HUDEP-2 (cell line): ENCODE measurements around the gene PPP2R5C.

Experiments
- DNase-seq, 76 experiments: peaks; one replicate each; lab custom pipeline; 2025; ENCODE audit not compliant: unreplicated experiment in 76 of 76; lab: John Stamatoyannopoulos, UW

Gene PPP2R5C

GRCh38 chr14:101855958-101856357 is 94.4 kb downstream of the PPP2R5C start:
- peak in 3 of 76 experiments; percentile 6 to 10 (median 7) for DNase-seq

- no peak for DNase-seq
Observed at GRCh38 chr14:101856536-101856935, 95.0 kb downstream of the PPP2R5C start.

- DNase-seq, result peak in 6 of 76 experiments; percentile 1 to 17 (median 8)
Observed at GRCh38 chr14:101857226-101857625, 95.7 kb downstream of the PPP2R5C start.

- no peak for DNase-seq
Observed at GRCh38 chr14:101858791-101859537, 97.5 kb downstream of the PPP2R5C start.

- DNase-seq, result no peak
Observed at GRCh38 chr14:101859538-101859902, 98.0 kb downstream of the PPP2R5C start.

- DNase-seq, result no peak
Observed at GRCh38 chr14:101859958-101860357, 98.4 kb downstream of the PPP2R5C start.

GRCh38 chr14:101861464-101861863 is 100.0 kb downstream of the PPP2R5C start:
- DNase-seq, result no peak

- no peak for DNase-seq
Observed at GRCh38 chr14:101862177-101862576, 100.7 kb downstream of the PPP2R5C start.

GRCh38 chr14:101862711-101863110 is 101.2 kb downstream of the PPP2R5C start:
- DNase-seq, result no peak

GRCh38 chr14:101865288-101865687 is 103.8 kb downstream of the PPP2R5C start:
- no peak for DNase-seq

GRCh38 chr14:101867854-101868253 is 106.3 kb downstream of the PPP2R5C start:
- DNase-seq, result no peak

GRCh38 chr14:101869217-101869616 is 107.7 kb downstream of the PPP2R5C start:
- DNase-seq, result no peak

GRCh38 chr14:101870273-101870939 is 108.9 kb downstream of the PPP2R5C start:
- DNase-seq, result no peak

- no peak for DNase-seq
Observed at GRCh38 chr14:101872346-101872745, 110.8 kb downstream of the PPP2R5C start.

- no peak for DNase-seq
Observed at GRCh38 chr14:101873076-101873825, 111.7 kb downstream of the PPP2R5C start.

- no peak for DNase-seq
Observed at GRCh38 chr14:101873991-101874390, 112.5 kb downstream of the PPP2R5C start.

- DNase-seq, result no peak
Observed at GRCh38 chr14:101875041-101875726, 113.7 kb downstream of the PPP2R5C start.

GRCh38 chr14:101875727-101876554 is 114.4 kb downstream of the PPP2R5C start:
- DNase-seq, result no peak

- peak in 13 of 76 experiments; percentile 3 to 47 (median 13) for DNase-seq
Observed at GRCh38 chr14:101876555-101876938, 115.0 kb downstream of the PPP2R5C start.

GRCh38 chr14:101877766-101878165 is 116.3 kb downstream of the PPP2R5C start:
- DNase-seq, result no peak
